ENCODE data around the gene PITHD1. TPM values are rescaled to one million over a fixed set of nuclear protein-coding genes. Genes with fewer than 3 reads are reported as not detected.

Gene PITHD1
- total and polyA plus RNA-seq, 10 of the 15 experiments (the other 5 are each of a cell fraction or from before 2014, with no cell fraction given) = 23.7 to 82.2 (median 67.0) TPM

DNA sequence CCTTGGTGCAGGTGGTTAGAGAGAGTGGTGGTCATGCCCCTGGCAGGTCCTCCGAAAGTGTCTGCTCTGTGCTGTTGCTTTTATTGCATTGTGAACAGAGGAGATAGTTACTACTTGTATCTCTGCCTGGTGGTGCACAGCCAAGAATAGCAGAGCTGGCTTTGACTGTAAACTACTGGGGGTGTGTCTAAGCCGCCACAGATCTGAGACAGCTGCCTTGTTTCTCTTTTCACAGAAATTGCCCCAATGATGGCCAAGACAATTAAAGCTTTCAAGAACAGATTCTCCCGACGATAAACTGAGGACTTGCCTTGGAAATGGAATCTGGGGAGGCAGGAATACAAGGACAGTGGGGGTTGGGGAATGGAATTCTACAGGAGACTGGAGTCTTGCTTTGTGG, 18.9 kb upstream of the PITHD1 start (continued):
- TF ChIP-seq, protein P1, sequence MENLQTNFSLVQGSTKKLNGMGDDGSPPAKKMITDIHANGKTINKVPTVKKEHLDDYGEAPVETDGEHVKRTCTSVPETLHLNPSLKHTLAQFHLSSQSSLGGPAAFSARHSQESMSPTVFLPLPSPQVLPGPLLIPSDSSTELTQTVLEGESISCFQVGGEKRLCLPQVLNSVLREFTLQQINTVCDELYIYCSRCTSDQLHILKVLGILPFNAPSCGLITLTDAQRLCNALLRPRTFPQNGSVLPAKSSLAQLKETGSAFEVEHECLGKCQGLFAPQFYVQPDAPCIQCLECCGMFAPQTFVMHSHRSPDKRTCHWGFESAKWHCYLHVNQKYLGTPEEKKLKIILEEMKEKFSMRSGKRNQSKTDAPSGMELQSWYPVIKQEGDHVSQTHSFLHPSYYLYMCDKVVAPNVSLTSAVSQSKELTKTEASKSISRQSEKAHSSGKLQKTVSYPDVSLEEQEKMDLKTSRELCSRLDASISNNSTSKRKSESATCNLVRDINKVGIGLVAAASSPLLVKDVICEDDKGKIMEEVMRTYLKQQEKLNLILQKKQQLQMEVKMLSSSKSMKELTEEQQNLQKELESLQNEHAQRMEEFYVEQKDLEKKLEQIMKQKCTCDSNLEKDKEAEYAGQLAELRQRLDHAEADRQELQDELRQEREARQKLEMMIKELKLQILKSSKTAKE (IDR thresholded peaks at IDR 0.05; ENCODE audit: low read depth, poor library complexity, severe bottlenecking) = no peak
- TF ChIP-seq STAT3 (IDR thresholded peaks at IDR 0.05; ENCODE audit: low read depth, low read length) (no peak), CBX5 (IDR thresholded peaks at IDR 0.05; ENCODE audit: low read depth) (no peak), HDAC6 (IDR thresholded peaks at IDR 0.05; ENCODE audit: unreplicated experiment) (no peak), FOS (IDR thresholded peaks at IDR 0.05; ENCODE audit: borderline replicate concordance, extremely low read depth, insufficient read length) (no peak), CBFB (IDR thresholded peaks at IDR 0.05; ENCODE audit: low read depth) (no peak), KLF5 (IDR thresholded peaks at IDR 0.05; ENCODE audit: partially characterized antibody) (no peak)
- TF ChIP-seq, protein P2, sequence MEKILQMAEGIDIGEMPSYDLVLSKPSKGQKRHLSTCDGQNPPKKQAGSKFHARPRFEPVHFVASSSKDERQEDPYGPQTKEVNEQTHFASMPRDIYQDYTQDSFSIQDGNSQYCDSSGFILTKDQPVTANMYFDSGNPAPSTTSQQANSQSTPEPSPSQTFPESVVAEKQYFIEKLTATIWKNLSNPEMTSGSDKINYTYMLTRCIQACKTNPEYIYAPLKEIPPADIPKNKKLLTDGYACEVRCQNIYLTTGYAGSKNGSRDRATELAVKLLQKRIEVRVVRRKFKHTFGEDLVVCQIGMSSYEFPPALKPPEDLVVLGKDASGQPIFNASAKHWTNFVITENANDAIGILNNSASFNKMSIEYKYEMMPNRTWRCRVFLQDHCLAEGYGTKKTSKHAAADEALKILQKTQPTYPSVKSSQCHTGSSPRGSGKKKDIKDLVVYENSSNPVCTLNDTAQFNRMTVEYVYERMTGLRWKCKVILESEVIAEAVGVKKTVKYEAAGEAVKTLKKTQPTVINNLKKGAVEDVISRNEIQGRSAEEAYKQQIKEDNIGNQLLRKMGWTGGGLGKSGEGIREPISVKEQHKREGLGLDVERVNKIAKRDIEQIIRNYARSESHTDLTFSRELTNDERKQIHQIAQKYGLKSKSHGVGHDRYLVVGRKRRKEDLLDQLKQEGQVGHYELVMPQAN (conservative IDR thresholded peaks at IDR 0.05) = no peak
- TF ChIP-seq, protein P3, sequence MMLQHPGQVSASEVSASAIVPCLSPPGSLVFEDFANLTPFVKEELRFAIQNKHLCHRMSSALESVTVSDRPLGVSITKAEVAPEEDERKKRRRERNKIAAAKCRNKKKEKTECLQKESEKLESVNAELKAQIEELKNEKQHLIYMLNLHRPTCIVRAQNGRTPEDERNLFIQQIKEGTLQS (IDR thresholded peaks at IDR 0.05; ENCODE audit: borderline replicate concordance, extremely low read depth, low read depth, low read length) = no peak
- TF ChIP-seq, protein P4, sequence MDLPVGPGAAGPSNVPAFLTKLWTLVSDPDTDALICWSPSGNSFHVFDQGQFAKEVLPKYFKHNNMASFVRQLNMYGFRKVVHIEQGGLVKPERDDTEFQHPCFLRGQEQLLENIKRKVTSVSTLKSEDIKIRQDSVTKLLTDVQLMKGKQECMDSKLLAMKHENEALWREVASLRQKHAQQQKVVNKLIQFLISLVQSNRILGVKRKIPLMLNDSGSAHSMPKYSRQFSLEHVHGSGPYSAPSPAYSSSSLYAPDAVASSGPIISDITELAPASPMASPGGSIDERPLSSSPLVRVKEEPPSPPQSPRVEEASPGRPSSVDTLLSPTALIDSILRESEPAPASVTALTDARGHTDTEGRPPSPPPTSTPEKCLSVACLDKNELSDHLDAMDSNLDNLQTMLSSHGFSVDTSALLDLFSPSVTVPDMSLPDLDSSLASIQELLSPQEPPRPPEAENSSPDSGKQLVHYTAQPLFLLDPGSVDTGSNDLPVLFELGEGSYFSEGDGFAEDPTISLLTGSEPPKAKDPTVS (IDR thresholded peaks at IDR 0.05; ENCODE audit: low read depth, low read length) = no peak
- TF ChIP-seq, protein P5, sequence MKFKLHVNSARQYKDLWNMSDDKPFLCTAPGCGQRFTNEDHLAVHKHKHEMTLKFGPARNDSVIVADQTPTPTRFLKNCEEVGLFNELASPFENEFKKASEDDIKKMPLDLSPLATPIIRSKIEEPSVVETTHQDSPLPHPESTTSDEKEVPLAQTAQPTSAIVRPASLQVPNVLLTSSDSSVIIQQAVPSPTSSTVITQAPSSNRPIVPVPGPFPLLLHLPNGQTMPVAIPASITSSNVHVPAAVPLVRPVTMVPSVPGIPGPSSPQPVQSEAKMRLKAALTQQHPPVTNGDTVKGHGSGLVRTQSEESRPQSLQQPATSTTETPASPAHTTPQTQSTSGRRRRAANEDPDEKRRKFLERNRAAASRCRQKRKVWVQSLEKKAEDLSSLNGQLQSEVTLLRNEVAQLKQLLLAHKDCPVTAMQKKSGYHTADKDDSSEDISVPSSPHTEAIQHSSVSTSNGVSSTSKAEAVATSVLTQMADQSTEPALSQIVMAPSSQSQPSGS (IDR thresholded peaks at IDR 0.05; ENCODE audit: low read length) = no peak

Data from GM12878 (cell line).